OCI-LY3 (cell line): ENCODE data around the gene FNDC5.

Source experiments
- CTCF ChIP-seq: fragments of 200-600, 300-600 bp; sonication (generic); IDR thresholded peaks from 2 replicates; pipeline ENCODE4 v1.5.1; 2014; ENCODE audit warnings: antibody characterized with exemption, low read length, low read depth
- EZH2phosphoT487 ChIP-seq: fragments of 200-600 bp; shearing (Covaris generic); IDR thresholded peaks from 2 replicates; pipeline ENCODE4 v1.6.1; 2018; ENCODE audit warnings: antibody characterized with exemption, mixed run types, low read depth

- TF ChIP-seq CTCF (no peak), EZH2phosphoT487 (no peak)
These were observed 7.5 kb upstream of the FNDC5 start for GRCh38 chr1:32878183-32878582.
